Lower leg skin (tissue), 4 donors: ENCODE results near the gene TIGD6. TPM values are rescaled to one million over a fixed set of nuclear protein-coding genes. Genes with fewer than 3 reads are reported as not detected.

ENCODE experiments used
- DNase-seq, 2 donors: peaks; one replicate each; pipeline ENCODE4 v3.0.0-alpha.2; 2019; ENCODE audit warnings: low spot score in 2 of 2
- H3K4me3 ChIP-seq: fragments of 200-600 bp; sonication (generic); 2 replicates; pipeline ENCODE4 v1.5.1; 2017; ENCODE audit warnings: mild to moderate bottlenecking, low read depth; ENCODE audit not compliant: poor library complexity, severe bottlenecking
- CTCF ChIP-seq, 3 donors: fragments of 450-650 bp; IDR thresholded peaks; one replicate each; pipeline ENCODE4 v1.5.1; 2016; ENCODE audit warnings: antibody characterized with exemption in 3 of 3, mild to moderate bottlenecking in 3 of 3, moderate library complexity in 2 of 3
- POLR2A ChIP-seq, 2 donors: fragments of 450-650 bp; IDR thresholded peaks; one replicate each; pipeline ENCODE4 v1.6.1; 2016 to 2017; ENCODE audit warnings: antibody characterized with exemption in 2 of 2, mild to moderate bottlenecking in 1 of 2, moderate library complexity in 1 of 2
- WGBS, 2 donors: methylation state at CpG; one replicate each; pipeline ENCODE4 v1.1.5; 2018; 5-methylcytosine and 5-hydroxymethylcytosine counted together
- intact Hi-C: fragments of 100-400 bp; cut with DNase I; formaldehyde crosslinking; loops from one replicate; pipeline ENCODE4 v1.15.0; 2023; ENCODE audit warnings: low total_unique reads
- total RNA-seq, 4 donors: library from RNA; depleted of rRNA; stranded (reverse); fragments of >200 nt; gene quantifications; one replicate each; pipeline ENCODE4 v1.1.0, GENCODE V29; 2016

The TIGD6 gene
- total RNA-seq, 4 donors from 2014 or later, result 3.8 to 8.3 (median 6.0) TPM

- intact Hi-C loops, result no loop called here
- DNase-seq, result no peak
- 81 to 87% methylated on average over 4 of the region's 4 CpGs for WGBS, 2 donors
- no peak for TF ChIP-seq CTCF (IDR thresholded peaks at IDR 0.05)
- TF ChIP-seq POLR2A (IDR thresholded peaks at IDR 0.05), result no peak
- no peak overlapping the region for H3K4me3 ChIP-seq
Observed at GRCh38 chr5:150006318-150006717, 5.9 kb upstream of the TIGD6 start.

DNA sequence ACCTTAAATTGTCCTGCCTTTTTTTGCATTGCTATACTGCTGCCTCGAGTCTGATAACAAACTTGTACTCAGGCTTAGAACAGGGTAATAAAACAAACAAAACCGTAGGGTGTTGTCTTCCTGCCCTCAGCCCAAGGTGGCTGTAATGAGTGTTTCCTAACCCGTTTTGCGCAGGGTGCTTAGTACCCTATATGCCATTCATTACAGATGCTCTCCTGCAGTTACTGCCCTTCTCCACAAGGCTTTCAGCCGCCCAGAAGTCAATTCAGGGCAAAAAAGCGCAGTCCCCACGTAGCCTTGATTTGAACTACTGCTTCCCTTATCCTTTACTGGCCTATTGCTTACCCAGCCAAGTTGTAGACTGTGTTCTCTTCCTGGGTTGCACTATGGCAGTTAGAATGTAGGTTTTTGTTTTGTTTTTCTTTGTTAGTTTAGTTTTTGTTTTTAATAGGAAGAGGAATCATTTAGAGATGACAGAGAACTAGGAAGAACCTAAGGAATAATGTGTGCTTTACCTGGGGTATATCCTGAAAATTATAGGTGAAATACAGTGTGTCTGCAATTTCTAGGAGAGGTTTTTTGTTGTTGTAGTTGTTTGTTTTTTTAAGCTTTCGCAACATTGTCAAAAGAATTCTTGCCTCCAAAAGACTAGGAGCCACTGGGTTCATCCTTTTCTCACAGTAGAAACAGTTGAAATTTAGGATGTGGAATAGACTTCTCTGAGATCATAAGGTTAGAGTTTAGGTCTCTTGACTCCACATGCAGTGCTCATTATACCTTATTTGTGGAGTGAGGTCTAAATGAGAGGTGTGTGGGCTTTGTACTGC lies 1.4 kb upstream of the TIGD6 start:
- TF ChIP-seq CTCF (IDR thresholded peaks at IDR 0.05) (no peak), POLR2A (IDR thresholded peaks at IDR 0.05) (no peak)
- H3K4me3 ChIP-seq, result no peak overlapping the region
- intact Hi-C loops, result no loop called here
- DNase-seq, result no peak
- WGBS, 2 donors, result 11 to 13% methylated on average over 8 of the region's 8 CpGs

DNA sequence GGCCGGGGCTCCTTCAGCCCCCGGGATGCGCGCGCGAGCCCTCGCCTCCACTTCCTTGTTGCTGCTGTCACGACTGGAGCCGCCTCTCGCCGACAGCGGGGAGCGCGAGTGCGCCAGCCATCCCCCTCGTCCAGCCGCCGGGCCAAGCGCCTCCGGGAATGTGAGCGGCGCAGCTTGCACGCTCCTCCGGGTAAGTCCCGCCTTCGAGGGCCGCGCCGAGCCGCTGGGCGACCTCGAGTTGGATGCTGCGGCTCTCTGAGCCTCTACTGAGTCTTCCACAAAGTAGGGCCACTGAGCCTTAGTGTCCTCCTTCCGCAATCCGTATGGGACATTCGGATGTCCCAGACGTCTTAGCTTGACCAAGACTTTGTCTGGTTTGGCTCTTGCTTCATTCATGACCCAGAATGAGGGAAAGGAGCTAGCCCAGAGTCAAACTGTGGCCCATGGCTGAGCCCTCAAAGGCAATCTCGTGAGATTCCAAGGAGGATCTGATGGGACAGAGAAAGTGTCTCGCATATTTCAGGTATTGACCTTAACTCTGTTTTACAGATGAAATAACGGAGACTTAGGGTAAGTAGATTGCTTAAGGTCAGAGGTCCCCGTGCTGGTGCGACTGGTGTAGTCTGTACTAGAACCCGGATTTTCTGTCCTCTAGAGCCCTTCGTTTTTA lies 671 bp upstream of the TIGD6 start:
- H3K4me3 ChIP-seq, result peak overlapping the region; percentile 87
- DNase-seq, result peak; percentile 29 to 90
- intact Hi-C loops, result no loop called here
- no peak for TF ChIP-seq POLR2A (IDR thresholded peaks at IDR 0.05)
- TF ChIP-seq CTCF (IDR thresholded peaks at IDR 0.05), result no peak
- WGBS, 2 donors, result 0 to 1% methylated on average over 19 to 31 of the region's 44 CpGs

DNA sequence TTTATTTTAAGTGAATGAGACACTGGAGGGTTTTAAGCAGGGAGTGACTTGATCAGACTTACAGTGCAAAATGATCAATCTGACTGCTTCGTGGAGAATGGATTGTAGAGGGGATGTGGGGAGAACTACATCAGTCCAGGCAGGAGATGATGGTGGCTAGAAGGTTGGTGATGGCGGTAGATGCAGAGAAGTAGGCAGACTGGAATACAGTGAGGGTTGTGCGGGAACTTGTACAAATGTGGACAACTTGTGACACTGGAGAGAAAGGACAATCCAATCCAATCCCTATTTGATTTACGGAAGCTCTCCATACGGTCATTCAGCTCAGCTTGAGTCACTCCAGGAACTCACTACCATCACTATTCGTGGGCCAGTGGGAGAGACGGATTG lies 593 bp downstream of the TIGD6 start:
- no peak for TF ChIP-seq CTCF (IDR thresholded peaks at IDR 0.05)
- TF ChIP-seq POLR2A (IDR thresholded peaks at IDR 0.05), result no peak
- WGBS, 2 donors, result 16% methylated on average over 7 of the region's 7 CpGs
- intact Hi-C loops, result loop anchor here (10.0 kb wide), 1 partner anchor 365 kb away; no protein-coding TSS in a partner anchor
- no peak for DNase-seq
- peak overlapping the region; percentile 87 for H3K4me3 ChIP-seq

DNA sequence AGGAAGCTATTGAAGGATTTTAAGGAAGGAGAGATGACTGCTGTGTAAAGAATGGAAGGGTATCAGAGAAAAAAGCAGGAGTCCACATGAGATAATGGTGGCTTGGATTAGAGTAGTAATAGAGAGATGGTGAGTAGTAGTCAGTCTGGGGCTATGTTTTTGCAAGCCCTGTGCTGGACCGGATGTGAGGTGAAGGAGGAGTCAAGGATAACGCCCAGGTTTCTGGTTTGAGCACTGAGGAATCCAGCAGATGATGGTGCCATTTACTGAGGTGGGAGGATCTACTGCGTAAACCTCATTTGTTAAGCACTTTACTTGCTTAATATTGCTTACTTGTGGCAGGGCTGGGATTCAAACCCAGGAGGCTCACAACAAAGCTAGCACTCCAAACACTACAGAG lies 1.1 kb downstream of the TIGD6 start:
- WGBS, 2 donors, result 41 to 50% methylated on average over 3 of the region's 3 CpGs
- intact Hi-C loops, result loop anchor here (10.0 kb wide), 1 partner anchor 365 kb away; no protein-coding TSS in a partner anchor
- no peak for TF ChIP-seq CTCF (IDR thresholded peaks at IDR 0.05)
- no peak for TF ChIP-seq POLR2A (IDR thresholded peaks at IDR 0.05)
- DNase-seq, result no peak
- H3K4me3 ChIP-seq, result no peak overlapping the region
